HG02885 (cell line): ENCODE results near the gene ARMH3.

ENCODE experiments used
- ATAC-seq: cut with Tn5 transposase; IDR thresholded peaks from one replicate; pipeline ENCODE4 v1.9.1; 2021; ENCODE audit warnings: mild to moderate bottlenecking; ENCODE audit not compliant: unreplicated experiment, poor library complexity

Gene ARMH3

DNA sequence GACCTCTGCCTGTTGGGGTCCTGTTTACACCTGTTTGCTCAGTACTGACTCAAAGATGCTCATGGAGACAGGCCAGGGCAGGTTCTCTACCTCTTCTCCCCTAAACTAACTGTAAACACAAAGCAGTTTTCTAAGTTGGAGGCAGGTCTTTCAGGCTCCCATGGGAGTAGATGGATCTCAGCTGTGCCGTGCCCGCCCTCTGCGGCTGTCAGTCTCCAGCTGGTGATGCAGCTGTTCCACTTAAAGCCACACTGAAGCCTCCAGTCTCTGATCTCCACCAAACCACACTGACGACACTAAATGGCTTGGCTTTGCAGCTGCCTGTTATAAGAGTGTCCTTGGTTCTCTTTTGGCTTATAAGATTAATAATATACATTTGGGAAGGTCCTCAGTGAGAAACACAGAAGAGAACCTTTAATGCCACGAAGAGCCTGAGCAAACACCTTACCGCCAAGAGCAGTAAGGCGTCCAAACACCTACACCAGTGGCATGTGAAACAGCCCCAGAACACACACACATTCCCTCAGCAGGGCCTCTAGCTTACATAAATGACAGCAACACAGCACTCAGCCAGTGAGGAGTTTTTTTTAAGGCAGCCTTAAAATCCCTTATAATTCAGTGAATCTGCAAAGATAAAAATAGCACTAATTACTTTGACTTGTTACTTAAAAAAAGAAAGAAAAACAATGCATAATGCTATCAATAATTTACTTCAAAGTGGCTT lies 152.0 kb downstream of the ARMH3 start:
- peak; percentile 78 for ATAC-seq

DNA sequence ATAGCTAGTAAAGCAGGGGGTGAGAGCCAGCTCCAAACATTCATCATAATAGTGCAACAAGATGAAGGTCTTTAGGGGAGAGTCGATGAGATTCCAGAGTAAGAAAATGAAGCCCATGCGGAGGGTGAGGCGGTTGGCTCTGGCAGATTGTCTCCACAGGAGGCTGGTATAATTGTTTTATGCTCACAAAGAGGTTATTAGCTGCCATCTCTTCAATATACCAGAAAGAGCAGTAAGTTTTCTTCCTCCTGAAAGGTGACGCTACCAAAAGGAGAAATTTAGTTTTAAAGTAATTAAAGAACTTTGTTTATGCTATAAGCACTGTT lies 153.2 kb downstream of the ARMH3 start:
- ATAC-seq = no peak

- ATAC-seq = no peak
These were observed 153.7 kb downstream of the ARMH3 start for GRCh38 chr10:101902032-101902819.

GRCh38 chr10:101901340-101901739 lies 154.6 kb downstream of the ARMH3 start:
- ATAC-seq = peak; percentile 66

GRCh38 chr10:101897633-101898032 lies 158.3 kb downstream of the ARMH3 start:
- no peak for ATAC-seq

DNA sequence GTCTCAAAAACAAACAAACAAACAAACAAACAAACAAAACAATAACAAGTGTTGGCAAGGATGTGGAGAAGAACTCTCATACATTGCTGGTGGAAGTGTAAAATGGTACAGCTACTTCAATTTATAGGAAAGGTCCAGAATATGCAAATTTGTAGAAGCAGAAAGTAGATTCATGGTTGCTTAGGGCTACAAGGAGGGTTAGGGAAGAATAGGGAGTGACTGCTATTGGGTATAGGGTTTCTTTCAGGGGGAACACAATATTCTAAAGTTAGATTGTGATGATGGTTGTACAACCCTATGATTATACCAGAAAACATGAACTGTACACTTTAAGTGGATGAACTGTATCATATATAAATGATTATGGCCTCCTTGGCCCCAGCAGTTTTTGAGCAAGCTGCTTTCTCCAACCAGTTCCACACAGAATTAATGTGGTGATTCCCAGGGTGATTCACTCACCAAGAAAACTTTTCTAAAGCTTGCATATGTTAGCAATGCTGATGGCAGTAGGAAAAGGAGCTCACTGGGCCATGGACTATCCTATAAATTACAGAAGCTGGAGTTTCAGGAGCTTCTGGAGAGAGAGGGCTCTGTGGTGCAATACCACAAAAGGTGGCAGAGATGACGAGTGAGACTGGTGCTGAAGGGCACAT lies 159.6 kb downstream of the ARMH3 start:
- no peak for ATAC-seq

DNA sequence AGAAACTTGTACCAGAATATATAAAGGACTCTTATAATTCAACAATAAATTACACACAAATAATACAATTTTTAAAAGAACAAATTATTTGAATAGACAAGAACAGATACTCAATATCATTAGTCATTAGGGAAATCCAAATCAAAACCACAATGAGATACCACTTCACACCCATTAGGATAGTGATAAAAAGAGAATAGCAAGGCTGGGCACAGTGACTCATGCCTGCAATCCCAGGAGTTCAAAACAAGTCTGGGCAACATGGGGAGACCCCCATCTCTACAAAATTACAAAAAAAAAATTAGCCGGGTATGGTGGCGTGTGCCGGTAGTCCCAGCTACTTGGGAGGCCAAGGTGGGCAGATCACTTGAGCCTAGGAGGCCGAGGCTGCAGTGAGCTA lies 160.2 kb downstream of the ARMH3 start:
- ATAC-seq = no peak

GRCh38 chr10:101894742-101895141 lies 161.2 kb downstream of the ARMH3 start:
- ATAC-seq = no peak

DNA sequence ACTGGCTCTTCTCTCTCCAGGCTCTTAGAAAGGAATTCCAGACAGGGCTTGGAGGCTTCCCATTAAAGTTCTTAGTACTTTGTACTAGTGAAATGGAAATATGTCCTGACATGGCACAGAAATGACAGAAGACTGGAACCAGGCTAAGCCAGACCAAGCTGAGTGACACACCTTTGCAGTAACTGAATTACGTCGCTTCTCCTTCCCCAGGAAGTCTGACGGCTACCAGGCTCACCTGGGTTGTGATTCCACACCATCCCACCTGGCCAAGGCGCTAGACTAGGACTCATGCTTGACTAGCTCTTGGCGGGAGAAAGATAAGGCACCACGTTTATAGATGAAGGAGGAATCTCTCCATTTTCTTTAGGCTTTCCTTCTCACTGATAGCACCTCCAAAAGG lies 161.7 kb downstream of the ARMH3 start:
- no peak for ATAC-seq

- ATAC-seq = no peak
These were observed 162.4 kb downstream of the ARMH3 start for GRCh38 chr10:101893510-101894120.

DNA sequence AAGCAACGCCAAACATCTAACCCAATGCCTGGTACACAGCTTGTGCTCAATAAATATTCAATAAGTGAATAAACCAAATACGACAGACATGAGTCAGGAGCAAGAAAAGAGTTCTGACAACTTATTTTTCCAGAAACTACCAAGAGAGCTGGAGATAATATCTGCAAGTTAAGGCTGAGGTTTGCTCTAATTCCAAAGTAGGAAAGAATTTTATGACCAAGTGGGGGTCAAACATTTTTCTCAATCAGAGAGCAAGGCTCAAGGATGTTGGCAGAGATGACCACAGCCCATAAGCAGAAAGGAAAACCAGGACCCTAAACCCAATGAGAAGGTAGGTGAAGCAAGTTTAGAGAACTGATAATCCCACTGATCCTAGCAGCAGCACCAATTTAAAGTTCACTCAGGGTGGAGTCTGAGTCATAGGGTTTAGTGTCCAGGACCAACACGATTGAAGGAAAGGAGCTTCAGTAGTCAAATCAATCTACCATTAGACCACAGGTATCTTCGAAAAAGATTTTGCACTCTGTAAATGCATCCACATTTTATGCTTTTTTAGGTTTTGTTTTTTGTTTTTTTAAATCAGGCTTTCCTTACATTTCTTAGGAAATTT lies 163.1 kb downstream of the ARMH3 start:
- ATAC-seq = no peak

GRCh38 chr10:101889256-101890210 lies 166.4 kb downstream of the ARMH3 start:
- no peak for ATAC-seq

- no peak for ATAC-seq
These were observed 167.6 kb downstream of the ARMH3 start for GRCh38 chr10:101888251-101888949.

DNA sequence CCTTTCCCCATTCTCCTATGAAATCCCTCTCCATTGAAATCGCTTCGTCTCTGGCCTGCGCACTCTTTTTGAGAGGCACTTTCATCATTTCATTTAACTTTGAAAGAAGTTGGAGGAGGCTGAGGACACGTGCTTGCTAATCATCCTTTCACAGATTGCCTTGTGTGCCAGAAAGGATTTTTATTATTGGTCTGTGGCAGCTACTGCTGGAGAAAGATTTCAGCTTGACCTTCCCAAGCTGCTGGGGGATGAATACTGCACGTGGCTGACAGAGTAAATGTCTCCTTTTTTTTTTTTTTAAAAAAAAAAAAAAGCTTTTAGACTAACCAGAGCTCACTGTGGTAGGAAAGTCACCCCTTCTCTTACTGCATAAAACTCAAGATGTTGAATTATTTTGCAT lies 168.2 kb downstream of the ARMH3 start:
- ATAC-seq = no peak

- no peak for ATAC-seq
These were observed 169.3 kb downstream of the ARMH3 start for GRCh38 chr10:101886521-101887312.

GRCh38 chr10:101881036-101881774 lies 174.8 kb downstream of the ARMH3 start:
- no peak for ATAC-seq

DNA sequence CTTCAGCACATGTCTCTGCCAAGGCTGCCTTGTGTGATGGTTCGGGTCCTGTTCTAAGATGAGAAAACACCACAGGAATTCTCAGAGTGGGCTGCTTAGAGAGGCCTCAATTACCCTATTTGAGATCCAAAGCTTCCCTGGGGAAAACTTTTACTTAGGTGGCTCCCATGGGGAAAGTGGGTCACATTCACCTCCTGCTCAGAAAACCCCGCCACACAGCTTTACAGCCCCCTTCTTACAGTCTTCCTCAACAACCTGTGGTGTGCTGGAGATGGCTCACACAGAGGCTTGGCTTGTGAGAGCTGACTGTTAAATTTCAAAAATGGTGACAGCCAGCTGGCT lies 175.8 kb downstream of the ARMH3 start:
- ATAC-seq = no peak
